Hepatocyte (in vitro differentiated cells): Measurements from ENCODE around the gene RPS6KL1.

ENCODE experiments used
- EZH2phosphoT487 ChIP-seq: fragments of 200-600 bp; sonication (generic); IDR thresholded peaks from one replicate; pipeline ENCODE4 v1.6.1; 2018; ENCODE audit warnings: antibody characterized with exemption, mild to moderate bottlenecking, low read depth, moderate library complexity; ENCODE audit not compliant: unreplicated experiment, severe bottlenecking
- TF ChIP-seq, protein P1 (sequence below): fragments of 200-600 bp; sonication (generic); IDR thresholded peaks from 2 replicates; pipeline ENCODE4 v1.5.1; 2016; ENCODE audit warnings: antibody characterized with exemption, mild to moderate bottlenecking; ENCODE audit not compliant: poor library complexity

DNA sequence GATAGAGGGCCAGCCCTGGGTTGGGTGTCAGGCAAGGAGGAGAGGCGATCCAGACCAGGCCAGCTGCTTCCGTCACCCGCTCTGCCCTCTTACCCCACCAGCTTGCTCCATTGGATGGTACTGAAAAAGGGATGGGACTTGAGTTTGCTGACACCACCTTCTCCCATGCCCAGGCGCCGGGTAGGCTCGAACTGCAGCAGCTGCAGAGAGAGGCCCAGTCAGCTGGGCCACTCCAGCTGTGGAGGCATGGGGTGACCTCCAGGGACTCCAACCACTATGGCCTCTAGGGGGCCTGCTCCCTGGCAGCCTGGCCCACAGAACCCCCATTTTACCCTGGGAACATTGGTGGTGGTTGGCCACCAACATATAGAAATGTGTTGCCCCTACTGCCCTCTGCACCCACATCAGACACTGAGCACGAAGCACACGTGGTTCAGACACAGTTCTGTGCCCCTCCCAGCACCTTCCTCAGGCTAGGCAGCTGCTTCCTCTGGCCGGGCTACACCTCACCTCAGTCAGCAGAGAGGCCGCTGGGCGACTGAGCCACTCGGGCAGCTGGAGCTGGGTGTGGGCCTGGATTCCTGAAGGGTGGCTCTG is 16.0 kb downstream of the RPS6KL1 start:
- TF ChIP-seq, protein P1, sequence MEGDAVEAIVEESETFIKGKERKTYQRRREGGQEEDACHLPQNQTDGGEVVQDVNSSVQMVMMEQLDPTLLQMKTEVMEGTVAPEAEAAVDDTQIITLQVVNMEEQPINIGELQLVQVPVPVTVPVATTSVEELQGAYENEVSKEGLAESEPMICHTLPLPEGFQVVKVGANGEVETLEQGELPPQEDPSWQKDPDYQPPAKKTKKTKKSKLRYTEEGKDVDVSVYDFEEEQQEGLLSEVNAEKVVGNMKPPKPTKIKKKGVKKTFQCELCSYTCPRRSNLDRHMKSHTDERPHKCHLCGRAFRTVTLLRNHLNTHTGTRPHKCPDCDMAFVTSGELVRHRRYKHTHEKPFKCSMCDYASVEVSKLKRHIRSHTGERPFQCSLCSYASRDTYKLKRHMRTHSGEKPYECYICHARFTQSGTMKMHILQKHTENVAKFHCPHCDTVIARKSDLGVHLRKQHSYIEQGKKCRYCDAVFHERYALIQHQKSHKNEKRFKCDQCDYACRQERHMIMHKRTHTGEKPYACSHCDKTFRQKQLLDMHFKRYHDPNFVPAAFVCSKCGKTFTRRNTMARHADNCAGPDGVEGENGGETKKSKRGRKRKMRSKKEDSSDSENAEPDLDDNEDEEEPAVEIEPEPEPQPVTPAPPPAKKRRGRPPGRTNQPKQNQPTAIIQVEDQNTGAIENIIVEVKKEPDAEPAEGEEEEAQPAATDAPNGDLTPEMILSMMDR: no peak
- no peak for TF ChIP-seq EZH2phosphoT487
